ENCODE results near the gene ARL5C. TPM values are rescaled to one million over a fixed set of nuclear protein-coding genes. Genes with fewer than 3 reads are reported as not detected.

ARL5C gene
- total RNA-seq, 4 donors from 2014 or later, result not detected

DNA sequence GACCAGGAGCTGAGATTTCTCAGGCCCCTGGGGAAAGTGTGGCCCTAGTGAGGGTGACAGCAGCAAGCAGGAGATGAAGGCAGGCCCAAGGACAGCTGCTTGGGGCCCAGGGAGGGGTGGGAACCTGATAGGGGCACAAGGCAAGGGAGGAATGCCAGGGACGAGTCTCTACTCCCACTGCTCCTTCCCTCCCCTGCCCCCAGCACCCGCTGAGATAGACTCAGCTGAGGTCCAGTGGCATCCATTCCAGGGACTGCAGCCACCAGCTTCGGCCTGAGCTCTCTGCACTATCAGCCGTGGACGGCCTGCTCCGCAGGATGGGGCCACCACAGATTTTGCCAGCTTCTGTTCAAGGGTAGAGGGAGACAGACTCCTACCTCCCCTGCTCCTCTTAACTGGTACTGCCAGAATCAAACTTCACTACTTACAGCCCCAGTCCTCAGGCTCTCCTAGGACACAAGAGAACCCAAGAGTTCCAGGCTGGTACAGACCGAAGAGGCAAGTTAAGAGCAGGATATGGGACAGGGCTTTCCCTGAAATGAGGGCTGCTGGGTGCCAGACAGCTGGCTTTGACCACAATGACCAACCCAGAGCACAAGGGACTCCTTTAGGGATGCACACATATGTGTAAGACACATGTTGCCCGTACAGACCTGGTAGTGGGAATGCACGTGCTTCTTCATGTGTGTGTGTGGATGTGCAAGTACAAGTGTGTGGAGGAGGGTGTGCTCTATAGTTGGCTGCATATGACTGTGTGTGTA is 26.0 kb upstream of the ARL5C start:
- H3K4me1 ChIP-seq, result peaks cover 19 to 22% of the 10 kb centered on the region in 2 donors
- no peak overlapping the region for H3K27ac ChIP-seq
- H3K27me3 ChIP-seq, result no peaks in the 10 kb centered on the region
- no peak for DNase-seq
- no peaks in the 10 kb centered on the region for H3K9me3 ChIP-seq
- TF ChIP-seq, protein P1, sequence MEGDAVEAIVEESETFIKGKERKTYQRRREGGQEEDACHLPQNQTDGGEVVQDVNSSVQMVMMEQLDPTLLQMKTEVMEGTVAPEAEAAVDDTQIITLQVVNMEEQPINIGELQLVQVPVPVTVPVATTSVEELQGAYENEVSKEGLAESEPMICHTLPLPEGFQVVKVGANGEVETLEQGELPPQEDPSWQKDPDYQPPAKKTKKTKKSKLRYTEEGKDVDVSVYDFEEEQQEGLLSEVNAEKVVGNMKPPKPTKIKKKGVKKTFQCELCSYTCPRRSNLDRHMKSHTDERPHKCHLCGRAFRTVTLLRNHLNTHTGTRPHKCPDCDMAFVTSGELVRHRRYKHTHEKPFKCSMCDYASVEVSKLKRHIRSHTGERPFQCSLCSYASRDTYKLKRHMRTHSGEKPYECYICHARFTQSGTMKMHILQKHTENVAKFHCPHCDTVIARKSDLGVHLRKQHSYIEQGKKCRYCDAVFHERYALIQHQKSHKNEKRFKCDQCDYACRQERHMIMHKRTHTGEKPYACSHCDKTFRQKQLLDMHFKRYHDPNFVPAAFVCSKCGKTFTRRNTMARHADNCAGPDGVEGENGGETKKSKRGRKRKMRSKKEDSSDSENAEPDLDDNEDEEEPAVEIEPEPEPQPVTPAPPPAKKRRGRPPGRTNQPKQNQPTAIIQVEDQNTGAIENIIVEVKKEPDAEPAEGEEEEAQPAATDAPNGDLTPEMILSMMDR (IDR thresholded peaks at IDR 0.05), result no peak
- TF ChIP-seq POLR2A (IDR thresholded peaks at IDR 0.05), result no peak
- 90 to 96% methylated on average over 6 to 9 of the region's 9 CpGs for WGBS, 2 donors
- no peak overlapping the region for H3K4me3 ChIP-seq (replicated peaks in 1 of 3)
- H3K36me3 ChIP-seq, result peaks cover 5 to 22% of the 10 kb centered on the region in 2 donors
- intact Hi-C loops (cut with DNase I), result no loop called here

DNA sequence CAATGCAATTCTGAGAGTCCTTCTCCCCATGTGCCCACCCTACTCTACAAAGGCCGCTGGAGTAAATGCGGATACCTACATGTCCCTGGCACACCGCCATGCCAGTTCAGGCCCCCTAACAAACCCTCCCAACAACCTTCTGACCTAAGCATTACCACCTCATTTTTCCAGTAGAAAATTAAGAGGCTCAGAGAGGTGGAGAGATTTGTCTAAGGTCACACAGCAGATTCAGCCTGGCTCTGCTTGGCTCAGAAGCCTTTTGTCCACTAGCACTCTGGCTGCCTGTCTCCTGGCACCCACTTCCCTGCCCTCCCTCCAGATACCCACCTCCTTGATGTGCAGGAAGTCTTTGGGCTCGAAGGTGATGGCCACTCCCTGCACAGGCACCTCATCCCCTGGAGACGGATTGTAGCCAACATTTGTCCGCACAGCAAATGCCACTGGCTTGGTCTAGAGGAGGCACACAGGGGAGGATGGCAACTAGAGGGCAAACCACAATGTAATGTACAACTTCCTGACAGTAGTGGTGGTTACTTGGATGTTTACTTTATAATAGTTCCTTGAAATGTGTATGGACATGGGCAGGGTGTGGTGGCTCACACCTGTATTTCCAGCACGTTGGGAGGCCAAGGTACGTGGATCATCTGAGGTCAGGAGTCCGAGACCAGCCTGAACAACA is 21.3 kb upstream of the ARL5C start:
- no peak for DNase-seq
- intact Hi-C loops (cut with DNase I), result no loop called here
- 95 to 97% methylated on average over 7 to 8 of the region's 9 CpGs for WGBS, 2 donors
- no peak overlapping the region for H3K27ac ChIP-seq
- no peak overlapping the region for H3K4me3 ChIP-seq (replicated peaks in 1 of 3)
- TF ChIP-seq, protein P1 (IDR thresholded peaks at IDR 0.05), result no peak
- no peak for TF ChIP-seq POLR2A (IDR thresholded peaks at IDR 0.05)
- H3K9me3 ChIP-seq, result no peaks in the 10 kb centered on the region
- H3K36me3 ChIP-seq, result peaks cover 31 to 35% of the 10 kb centered on the region in 2 donors
- no peaks in the 10 kb centered on the region for H3K4me1 ChIP-seq
- no peaks in the 10 kb centered on the region for H3K27me3 ChIP-seq

DNA sequence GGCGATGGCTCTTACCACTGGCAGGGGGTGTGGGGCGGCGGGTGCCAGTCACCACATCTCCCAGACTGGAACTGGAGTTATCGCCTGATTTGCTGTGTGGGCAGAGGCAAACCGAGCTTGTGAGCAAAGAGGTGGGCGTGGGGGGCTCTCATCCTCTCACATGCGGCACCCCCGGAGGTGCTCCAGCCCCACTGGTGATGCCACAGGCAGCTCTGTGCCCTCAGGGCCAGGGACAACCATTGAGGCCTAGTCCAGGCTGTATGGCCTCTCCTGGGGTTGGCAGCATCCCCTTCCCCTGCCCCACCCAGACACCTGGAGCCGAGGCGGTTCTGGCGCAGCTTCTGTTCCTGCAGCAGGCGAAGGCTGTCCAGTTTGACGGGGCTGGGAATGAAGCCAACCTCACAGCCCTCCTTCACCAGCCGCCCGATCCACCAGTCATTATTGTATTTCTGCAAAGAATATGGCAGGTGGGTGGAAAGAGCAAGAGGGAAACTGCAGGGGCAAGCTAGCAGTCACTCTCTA is 20.6 kb upstream of the ARL5C start:
- Histone ChIP-seq H3K36me3 (peaks cover 31 to 35% of the 10 kb centered on the region in 2 donors), H3K27me3 (no peaks in the 10 kb centered on the region), H3K4me3 (replicated peaks in 1 of 3) (no peak overlapping the region), H3K4me1 (no peaks in the 10 kb centered on the region), H3K27ac (no peak overlapping the region), H3K9me3 (no peaks in the 10 kb centered on the region)
- WGBS, 2 donors, result 94 to 95% methylated on average over 9 to 15 of the region's 15 CpGs
- no peak for DNase-seq
- intact Hi-C loops (cut with DNase I), result no loop called here
- TF ChIP-seq POLR2A (IDR thresholded peaks at IDR 0.05), result no peak
- TF ChIP-seq, protein P1 (IDR thresholded peaks at IDR 0.05), result no peak

DNA sequence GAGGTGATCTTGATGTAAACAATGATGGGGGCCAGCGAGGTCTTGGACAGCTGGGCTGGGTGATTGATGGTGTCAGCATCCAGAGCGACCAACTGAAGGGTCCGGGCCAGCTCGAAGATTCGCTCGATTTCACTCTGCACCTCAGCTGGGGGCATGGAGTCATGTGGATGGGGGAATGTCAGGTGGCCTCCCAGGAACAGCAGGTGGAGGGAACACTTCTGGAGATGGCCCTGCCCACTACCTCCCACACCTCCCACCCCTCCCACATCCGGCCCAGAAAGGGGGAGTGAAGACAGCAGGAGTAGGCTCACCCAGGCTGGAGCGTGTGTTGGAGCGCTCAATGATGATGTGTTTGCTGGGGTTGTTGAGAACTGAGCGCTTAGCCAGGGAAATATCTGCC is 17.8 kb upstream of the ARL5C start:
- TF ChIP-seq, protein P1 (IDR thresholded peaks at IDR 0.05), result no peak
- no peak for TF ChIP-seq POLR2A (IDR thresholded peaks at IDR 0.05)
- H3K9me3 ChIP-seq, result no peaks in the 10 kb centered on the region
- H3K27me3 ChIP-seq, result no peaks in the 10 kb centered on the region
- DNase-seq, result no peak
- no peak overlapping the region for H3K4me3 ChIP-seq (replicated peaks in 1 of 3)
- WGBS, 2 donors, result 86 to 92% methylated on average over 10 of the region's 10 CpGs
- H3K27ac ChIP-seq, result no peak overlapping the region
- intact Hi-C loops (cut with DNase I), result no loop called here
- no peaks in the 10 kb centered on the region for H3K4me1 ChIP-seq
- peaks cover 25 to 31% of the 10 kb centered on the region in 2 donors for H3K36me3 ChIP-seq

DNA sequence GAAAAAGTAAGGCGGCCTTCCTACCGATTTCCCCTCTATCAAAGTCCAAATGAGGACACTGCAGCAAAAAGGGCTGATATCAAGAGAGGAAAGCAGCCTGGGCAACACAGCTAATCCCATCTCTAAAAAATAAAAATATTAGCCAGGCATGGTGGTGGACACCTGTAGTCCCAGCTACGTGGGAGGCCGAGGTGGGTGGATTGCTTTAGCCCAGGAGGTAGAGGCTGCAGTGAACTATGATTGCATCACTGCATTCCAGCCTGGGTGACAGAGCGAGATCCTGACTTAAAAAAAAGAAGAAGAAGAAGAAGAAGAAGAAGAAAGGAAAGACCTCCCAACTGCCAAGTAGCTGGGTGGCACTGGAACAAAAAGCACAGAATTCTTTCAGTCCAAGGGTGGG is 17.1 kb upstream of the ARL5C start:
- Histone ChIP-seq H3K4me3 (replicated peaks in 1 of 3) (no peak overlapping the region), H3K36me3 (peaks cover 23 to 31% of the 10 kb centered on the region in 2 donors), H3K27ac (no peak overlapping the region), H3K4me1 (no peaks in the 10 kb centered on the region), H3K9me3 (no peaks in the 10 kb centered on the region), H3K27me3 (no peaks in the 10 kb centered on the region)
- WGBS, 2 donors, result 96 to 98% methylated on average over 5 of the region's 5 CpGs
- TF ChIP-seq POLR2A (IDR thresholded peaks at IDR 0.05), result no peak
- TF ChIP-seq, protein P1 (IDR thresholded peaks at IDR 0.05), result no peak
- DNase-seq, result no peak
- intact Hi-C loops (cut with DNase I), result no loop called here

All from thyroid gland (tissue), 4 donors.